HepG2 (cell line): ENCODE measurements around the gene ANXA3. TPM values are rescaled to one million over a fixed set of nuclear protein-coding genes. Genes with fewer than 3 reads are reported as not detected.

Experiments used
- ARID4A ChIP-seq: sonication (generic); formaldehyde crosslinking; IDR thresholded peaks from 2 replicates; pipeline ENCODE4 v1.5.0; 2020; ENCODE audit warnings: mild to moderate bottlenecking, missing genetic modification reagents, borderline replicate concordance
- ARID5B ChIP-seq: IDR thresholded peaks from 2 replicates; pipeline ENCODE4 v1.4.0; 2020; ENCODE audit warnings: mild to moderate bottlenecking, missing genetic modification reagents
- BATF2 ChIP-seq: sonication (generic); formaldehyde crosslinking; IDR thresholded peaks from 2 replicates; pipeline ENCODE4 v1.8.0; 2022; ENCODE audit warnings: mild to moderate bottlenecking, missing genetic modification reagents, moderate library complexity
- FOXK1 ChIP-seq: sonication (generic); formaldehyde crosslinking; IDR thresholded peaks from 2 replicates; pipeline ENCODE4 v1.4.0; 2020; ENCODE audit warnings: low read depth, missing genetic modification reagents, borderline replicate concordance
- FOXO1 ChIP-seq: sonication (generic); formaldehyde crosslinking; IDR thresholded peaks from 2 replicates; pipeline ENCODE4 v1.4.0; 2020; ENCODE audit warnings: missing genetic modification reagents
- GATAD2A ChIP-seq: IDR thresholded peaks from 2 replicates; pipeline ENCODE4 v1.6.1; 2016
- HMGXB4 ChIP-seq, 2 experiments: sonication (generic) in 1 of 2; formaldehyde crosslinking in 1 of 2; IDR thresholded peaks; 2 replicates each; pipeline versions ENCODE4 v1.4.0 to v1.6.1; 2018 to 2020; ENCODE audit warnings: missing genetic modification reagents in 2 of 2, borderline replicate concordance in 1 of 2, low read depth in 1 of 2, mild to moderate bottlenecking in 1 of 2, missing biosample characterization in 1 of 2
- KDM1A ChIP-seq: IDR thresholded peaks from 2 replicates; pipeline ENCODE4 v1.6.1; 2016; ENCODE audit warnings: missing compliant biosample characterization
- KLF6 ChIP-seq: IDR thresholded peaks from 2 replicates; pipeline ENCODE4 v1.8.0; 2016; ENCODE audit warnings: missing biosample characterization, missing genetic modification reagents
- NR2F2 ChIP-seq: IDR thresholded peaks from 2 replicates; pipeline ENCODE4 v1.6.1; 2012; ENCODE audit warnings: low read depth, inconsistent platforms, borderline replicate concordance
- SALL1 ChIP-seq: sonication (generic); formaldehyde crosslinking; IDR thresholded peaks from 2 replicates; pipeline ENCODE4 v1.8.0; 2022; ENCODE audit warnings: mild to moderate bottlenecking, missing genetic modification reagents
- SIN3A ChIP-seq: IDR thresholded peaks from 2 replicates; pipeline ENCODE4 v1.6.1; 2011; ENCODE audit warnings: low read depth, mild to moderate bottlenecking, control low read depth, low read length, borderline replicate concordance
- TEAD3 ChIP-seq: optimal IDR thresholded peaks from 2 replicates; pipeline ENCODE3; 2016; ENCODE audit warnings: borderline replicate concordance
- TFAP4 ChIP-seq: sonication (generic); IDR thresholded peaks from 2 replicates; pipeline ENCODE4 v1.6.1; 2016; ENCODE audit warnings: low read depth, borderline replicate concordance
- THAP8 ChIP-seq: sonication (generic); formaldehyde crosslinking; IDR thresholded peaks from 2 replicates; pipeline ENCODE4 v1.5.1; 2020; ENCODE audit warnings: missing genetic modification reagents, mild to moderate bottlenecking, borderline replicate concordance
- ZMYM4 ChIP-seq: sonication (generic); formaldehyde crosslinking; IDR thresholded peaks from 2 replicates; pipeline ENCODE4 v1.8.1; 2023; ENCODE audit warnings: mild to moderate bottlenecking, missing genetic modification reagents
- polyA plus RNA-seq, 8 experiments: library from polyadenylated mRNA; depleted of rRNA in 3 of 8; stranded (reverse) in 7 of 8; unstranded in 1 of 8; fragments of >200 nt; fragmentation: Illumina TruSeq in 4 of 8; extraction: Trizol in 4 of 8; gene quantifications; 2 replicates each; pipeline versions ENCODE4 v1.2.1 to v1.2.3, GENCODE V29; 2011 to 2016; ENCODE audit warnings: low read depth in 4 of 8, missing spikeins in 1 of 8, mixed read lengths in 1 of 8; ENCODE audit not compliant: insufficient read depth in 1 of 8
- total RNA-seq, 5 experiments: library from RNA; depleted of rRNA; stranded (reverse); fragments of >200 nt; fragmentation: Illumina TruSeq; extraction: Trizol; gene quantifications; 2 replicates each; pipeline ENCODE4 v1.2.3, GENCODE V29; 2016; ENCODE audit warnings: low read depth in 1 of 5

ANXA3 gene
- total and polyA plus RNA-seq, 2 of the 13 experiments (the other 11 are each of a cell fraction or from before 2014, with no cell fraction given): 6.5 to 6.9 TPM

- peak; percentile 62; the same call in 1 of the 2 replicates for TF ChIP-seq SIN3A
- TF ChIP-seq TEAD3 (CRISPR knock-in tag): no peak
- TF ChIP-seq NR2F2: peak; percentile 91
- TF ChIP-seq FOXO1 (CRISPR knock-in tag): peak; percentile 72; the same call in 1 of the 2 replicates
- TF ChIP-seq ARID5B: peak; percentile 38; the same call in 1 of the 2 replicates
- TF ChIP-seq HMGXB4 (CRISPR knock-in tag; IDR thresholded peaks at IDR 0.05; ENCODE audit: borderline replicate concordance in 1 of 2, low read depth in 1 of 2): no peak
- TF ChIP-seq ARID4A (CRISPR knock-in tag): peak; percentile 39; the same call in 1 of the 2 replicates
- peak; percentile 92 for TF ChIP-seq TFAP4
- TF ChIP-seq KDM1A: no peak
- TF ChIP-seq KLF6 (CRISPR knock-in tag): no peak
- no peak for TF ChIP-seq BATF2 (CRISPR knock-in tag)
- 0 out of 2 replicates have a peak, but pooled peaks have one; percentile 36 for TF ChIP-seq FOXK1 (CRISPR knock-in tag)
- no peak for TF ChIP-seq THAP8 (CRISPR knock-in tag)
- TF ChIP-seq ZMYM4 (CRISPR knock-in tag): peak; percentile 58
- 0 out of 2 replicates have a peak, but pooled peaks have one; percentile 14 for TF ChIP-seq GATAD2A (CRISPR knock-in tag)
- peak; percentile 26; the same call in 1 of the 2 replicates for TF ChIP-seq SALL1 (CRISPR knock-in tag)
Observed at GRCh38 chr4:78584863-78585547, 33.4 kb downstream of the ANXA3 start (continued).
